C4-2B (cell line): ENCODE data around the gene PRRC2B.

ENCODE experiments used
- ZFX ChIP-seq: fragments of 450-650 bp; IDR thresholded peaks from 2 replicates; pipeline ENCODE4 v1.6.1; 2017
- TF ChIP-seq, protein P1 (sequence below): fragments of 450-650 bp; conservative IDR thresholded peaks from 2 replicates; pipeline ENCODE4 v1.5.1; 2017; ENCODE audit warnings: mild to moderate bottlenecking

DNA sequence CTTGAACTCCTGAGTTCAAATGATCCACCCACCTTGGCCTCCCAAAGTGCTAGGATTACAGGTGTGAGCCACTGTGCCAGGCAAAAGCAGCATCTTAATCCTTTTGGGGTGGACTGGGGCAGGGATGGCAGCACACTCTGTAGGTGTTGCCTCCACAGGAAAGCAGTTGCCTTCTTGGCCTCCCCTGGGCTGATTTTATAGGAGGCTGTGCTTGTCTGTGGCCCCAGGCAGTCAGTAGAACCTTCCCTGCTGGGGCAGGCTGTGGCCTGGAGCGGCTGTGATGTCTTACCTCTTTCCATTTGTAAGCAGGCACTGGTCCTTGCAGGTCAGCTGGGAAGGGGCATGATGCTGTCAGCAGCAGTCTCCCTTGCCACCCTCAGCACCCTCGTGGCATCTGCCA is 49.8 kb downstream of the PRRC2B start:
- TF ChIP-seq, protein P1, sequence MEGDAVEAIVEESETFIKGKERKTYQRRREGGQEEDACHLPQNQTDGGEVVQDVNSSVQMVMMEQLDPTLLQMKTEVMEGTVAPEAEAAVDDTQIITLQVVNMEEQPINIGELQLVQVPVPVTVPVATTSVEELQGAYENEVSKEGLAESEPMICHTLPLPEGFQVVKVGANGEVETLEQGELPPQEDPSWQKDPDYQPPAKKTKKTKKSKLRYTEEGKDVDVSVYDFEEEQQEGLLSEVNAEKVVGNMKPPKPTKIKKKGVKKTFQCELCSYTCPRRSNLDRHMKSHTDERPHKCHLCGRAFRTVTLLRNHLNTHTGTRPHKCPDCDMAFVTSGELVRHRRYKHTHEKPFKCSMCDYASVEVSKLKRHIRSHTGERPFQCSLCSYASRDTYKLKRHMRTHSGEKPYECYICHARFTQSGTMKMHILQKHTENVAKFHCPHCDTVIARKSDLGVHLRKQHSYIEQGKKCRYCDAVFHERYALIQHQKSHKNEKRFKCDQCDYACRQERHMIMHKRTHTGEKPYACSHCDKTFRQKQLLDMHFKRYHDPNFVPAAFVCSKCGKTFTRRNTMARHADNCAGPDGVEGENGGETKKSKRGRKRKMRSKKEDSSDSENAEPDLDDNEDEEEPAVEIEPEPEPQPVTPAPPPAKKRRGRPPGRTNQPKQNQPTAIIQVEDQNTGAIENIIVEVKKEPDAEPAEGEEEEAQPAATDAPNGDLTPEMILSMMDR, result no peak
- TF ChIP-seq ZFX, result no peak
